Stimulated activated CD4-positive, alpha-beta T cell treated with anti-CD3 and anti-CD28 coated beads, Interleukin-2, amount 100 ng/mL, for 4 hours (primary cell): ENCODE measurements around the gene SHC2.
"Not testable (repeated sequence)": the region's sequence is repeated elsewhere in the genome, so short reads cannot be mapped to it uniquely, and the experiment has no call there.

Experiments used
- DNase-seq: peaks from one replicate; pipeline ENCODE4 v3.0.0-alpha.2; 2020; ENCODE audit warnings: low read depth

The SHC2 gene

GRCh38 chr19:406971-407510, 53.8 kb downstream of the SHC2 start:
- DNase-seq: no peak

GRCh38 chr19:406135-406781, 54.6 kb downstream of the SHC2 start:
- DNase-seq: no peak

GRCh38 chr19:405121-405965, 55.5 kb downstream of the SHC2 start:
- no peak for DNase-seq

DNA sequence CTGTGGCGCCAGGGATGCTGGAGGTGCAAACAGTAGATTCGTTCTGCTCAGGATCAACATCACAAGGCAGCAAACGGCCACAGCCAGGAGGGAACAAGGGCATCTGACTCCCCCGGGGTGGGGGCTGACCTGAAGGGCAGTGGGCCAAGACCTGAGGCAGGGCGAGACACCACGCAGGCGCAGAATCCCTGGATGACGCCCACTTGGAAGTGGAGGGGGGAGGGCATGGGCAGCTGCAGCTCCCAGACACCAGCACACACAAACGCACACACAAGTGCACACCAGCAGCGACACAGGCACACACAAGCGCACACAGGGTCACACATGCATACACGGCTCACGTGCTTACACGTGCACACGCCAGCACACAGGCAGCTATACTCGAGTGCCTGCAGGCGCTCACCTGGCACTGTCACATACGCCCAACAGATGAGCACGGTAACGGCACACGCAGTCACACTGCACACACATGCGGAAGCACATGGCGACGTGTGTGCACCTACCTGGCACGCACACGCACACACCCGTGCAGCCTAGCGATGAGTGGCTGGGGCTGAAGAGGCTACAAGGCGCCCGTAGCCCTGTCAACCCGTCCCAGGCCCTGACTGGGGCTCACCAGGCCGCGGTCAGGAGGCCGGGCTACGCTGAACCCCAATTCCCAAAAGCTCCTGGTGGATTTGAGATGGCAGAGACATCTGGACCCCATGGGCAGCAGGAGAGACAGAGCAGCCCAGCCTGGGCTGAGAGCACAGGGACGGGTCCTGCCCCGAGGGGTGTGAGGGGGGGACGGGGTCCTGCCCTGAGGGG, 57.4 kb downstream of the SHC2 start:
- no peak for DNase-seq

DNA sequence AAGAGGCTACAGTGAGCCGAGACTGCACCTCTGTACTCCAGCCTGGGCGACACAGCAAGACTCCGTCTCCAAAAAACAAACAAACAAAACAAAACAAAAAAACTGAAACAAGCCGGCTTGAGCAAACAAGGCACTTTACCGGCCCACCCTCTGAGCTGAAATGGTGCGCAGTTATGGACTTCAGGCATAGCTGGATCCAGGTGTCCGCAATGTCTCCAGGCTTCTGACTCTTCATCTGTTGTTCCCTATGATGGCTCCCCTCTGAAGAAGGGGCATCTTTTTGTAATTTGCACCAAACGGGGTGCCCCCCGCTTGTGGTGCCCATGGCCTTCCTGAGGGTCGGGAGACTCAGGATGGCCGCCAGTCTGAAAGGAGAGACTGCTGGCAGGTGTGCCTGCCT, 58.0 kb downstream of the SHC2 start:
- no peak for DNase-seq

DNA sequence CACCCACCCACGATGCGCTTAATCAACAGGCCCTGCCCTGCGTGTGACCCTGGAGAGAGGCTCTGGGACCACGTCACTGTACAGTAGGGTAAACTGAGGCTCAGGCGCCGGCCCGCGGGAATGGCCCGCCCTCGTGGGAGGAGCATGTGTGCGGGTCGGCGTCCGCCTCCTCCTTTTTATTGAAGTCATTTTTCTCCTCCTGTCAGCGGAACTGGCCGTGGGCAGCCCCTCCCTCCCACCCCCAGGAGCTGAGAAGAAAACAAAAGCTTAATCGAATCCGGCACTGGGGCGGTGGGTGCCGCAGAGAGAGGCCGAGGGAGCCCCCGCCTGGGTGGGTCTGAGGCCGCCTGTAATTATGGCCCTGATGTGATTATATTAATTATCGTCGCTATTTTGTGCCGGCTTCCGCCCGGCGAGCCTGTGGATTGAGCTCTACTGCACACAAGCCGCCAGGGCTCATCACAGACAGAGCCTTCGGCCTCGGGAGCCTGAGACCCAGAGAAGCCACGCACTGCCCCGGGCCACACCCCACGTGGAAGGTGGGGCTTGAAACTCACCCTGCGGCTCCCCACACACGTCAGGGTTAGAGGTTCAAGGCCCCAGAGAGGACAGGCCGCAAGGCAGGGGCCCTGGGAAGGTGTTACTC, 58.8 kb downstream of the SHC2 start:
- DNase-seq: no peak

DNA sequence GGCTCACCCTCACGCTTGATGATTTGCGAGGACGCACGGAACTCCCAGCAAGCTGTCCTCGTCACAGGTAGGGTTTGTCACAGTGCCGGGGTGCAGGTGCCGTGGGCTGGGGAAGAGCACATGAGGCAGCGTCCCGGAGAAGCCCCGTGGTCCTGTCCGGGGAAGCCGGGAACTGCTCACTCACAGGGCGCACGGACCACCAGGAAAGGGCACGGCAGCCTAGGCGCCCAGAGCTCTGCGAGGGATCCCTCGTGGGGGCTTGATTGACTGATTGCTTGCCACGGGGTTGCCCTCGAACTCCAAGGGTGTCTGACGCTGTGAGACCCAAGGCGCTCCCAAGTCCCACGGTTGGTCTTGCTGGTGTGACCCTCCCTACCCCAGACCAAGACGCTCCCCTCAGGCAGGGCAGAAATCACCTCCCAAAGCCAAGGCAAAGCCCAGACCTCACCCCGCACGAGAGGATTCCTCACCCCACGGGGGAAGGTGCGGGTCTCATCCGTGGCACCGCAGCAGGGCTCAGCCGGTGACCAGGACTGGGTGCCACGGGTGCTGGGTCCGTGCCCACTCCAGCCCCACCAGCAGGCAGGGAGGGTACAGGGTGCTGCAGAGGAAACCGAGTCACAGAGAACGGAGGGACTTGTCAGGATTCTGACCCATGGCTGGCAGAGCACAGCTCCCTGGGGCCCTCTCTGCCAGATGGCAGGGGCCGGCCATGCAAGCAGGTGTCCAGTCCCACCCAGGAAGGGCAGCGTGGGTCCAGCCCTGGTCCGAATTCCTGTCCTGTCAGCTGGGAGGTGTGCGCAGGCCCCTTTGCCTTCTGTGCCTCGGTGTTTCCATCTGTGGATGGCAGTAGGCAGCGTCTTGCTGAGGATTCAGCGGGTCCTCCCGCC, 59.6 kb downstream of the SHC2 start:
- DNase-seq: no peak

- no peak for DNase-seq
These were observed 61.5 kb downstream of the SHC2 start for GRCh38 chr19:399370-399769.

DNA sequence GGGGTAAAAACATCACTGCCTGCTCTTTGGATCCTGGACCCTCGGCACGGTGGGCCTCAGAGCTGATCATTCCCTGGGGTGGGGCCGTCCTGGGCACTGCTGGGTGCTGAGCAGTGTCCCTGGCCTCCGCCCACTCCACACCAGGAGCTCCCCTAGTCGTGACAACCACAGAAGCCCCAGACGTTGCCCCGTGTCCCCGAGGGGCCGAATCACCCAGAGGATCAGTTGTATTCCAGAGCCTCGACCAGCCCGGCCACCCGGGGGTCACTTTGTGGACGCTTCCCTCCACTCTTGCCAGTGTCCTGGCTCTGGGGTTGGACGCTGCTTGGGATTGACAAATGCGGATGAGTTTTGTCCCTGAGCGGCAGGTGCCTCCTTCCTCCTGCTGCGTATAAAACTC, 62.1 kb downstream of the SHC2 start:
- no peak for DNase-seq

DNA sequence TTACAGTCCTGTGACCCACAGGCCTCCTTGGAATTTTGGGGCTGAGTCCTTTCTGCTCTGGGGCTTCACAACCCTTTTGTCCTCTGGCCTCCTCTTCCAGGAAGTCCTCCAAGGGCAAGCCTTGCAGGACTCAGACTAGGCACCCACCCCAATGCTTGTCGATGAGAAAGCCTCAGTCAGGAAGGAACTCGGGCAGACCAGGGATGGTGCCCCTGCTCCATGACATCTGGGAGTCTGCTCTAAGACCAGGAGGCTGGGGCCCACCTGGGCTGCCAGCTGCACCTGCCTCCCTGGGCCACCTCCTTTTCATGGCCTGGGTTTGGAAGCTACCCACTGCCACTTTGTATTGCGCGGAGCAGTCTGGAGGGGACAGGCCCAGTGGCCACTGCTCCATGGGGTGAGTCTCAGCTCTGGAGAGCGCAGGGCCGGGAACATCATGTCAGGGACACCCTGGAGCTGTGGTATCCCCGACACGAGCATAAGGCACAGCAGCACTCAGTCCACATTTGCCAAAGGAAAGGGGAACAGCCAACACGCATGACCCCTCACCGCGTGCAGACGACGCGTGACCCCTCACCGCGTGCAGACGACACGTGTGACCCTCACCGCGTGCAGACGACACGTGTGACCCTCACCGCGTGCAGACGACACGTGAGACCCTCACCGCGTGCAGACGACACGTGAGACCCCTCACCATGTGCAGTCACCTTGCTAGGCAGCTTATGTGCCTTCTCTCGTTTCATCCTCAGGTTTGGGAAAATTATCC, 62.7 kb downstream of the SHC2 start:
- DNase-seq: no peak

GRCh38 chr19:397321-397720, 63.5 kb downstream of the SHC2 start:
- no peak for DNase-seq

DNA sequence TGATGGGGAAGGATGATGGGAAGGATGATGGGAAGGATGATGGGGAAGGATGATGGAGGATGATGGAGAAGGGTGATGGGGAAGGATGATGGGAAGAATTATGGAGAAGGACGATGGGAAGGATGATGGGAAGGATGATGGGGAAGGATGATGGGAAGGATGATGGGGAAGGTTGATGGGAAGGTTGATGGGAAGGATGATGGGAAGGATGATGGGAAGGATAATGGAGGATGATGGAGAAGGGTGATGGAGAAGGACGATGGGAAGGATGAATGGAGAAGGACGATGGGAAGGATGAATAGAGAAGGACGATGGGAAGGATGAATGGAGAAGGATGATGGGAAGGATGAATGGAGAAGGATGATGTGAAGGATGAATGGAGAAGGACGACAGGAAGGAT, 65.4 kb downstream of the SHC2 start:
- DNase-seq: no peak

GRCh38 chr19:394857-395256, 66.0 kb downstream of the SHC2 start:
- not testable (repeated sequence) for DNase-seq

DNA sequence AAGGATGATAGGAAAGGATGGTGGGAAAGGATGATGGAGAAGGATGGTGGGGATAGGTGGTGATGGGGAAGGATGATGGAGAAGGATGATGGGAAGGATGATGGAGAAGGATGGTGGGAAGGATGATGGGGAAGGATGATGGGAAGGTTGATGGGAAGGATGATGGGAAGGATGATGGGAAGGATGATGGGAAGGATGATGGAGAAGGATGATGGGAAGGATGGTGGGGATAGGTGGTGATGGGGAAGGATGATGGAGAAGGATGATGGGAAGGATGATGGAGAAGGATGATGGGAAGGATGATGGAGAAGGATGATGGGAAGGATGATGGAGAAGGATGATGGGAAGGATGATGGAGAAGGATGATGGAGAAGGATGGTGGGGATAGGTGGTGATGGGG, 67.3 kb downstream of the SHC2 start:
- not testable (repeated sequence) for DNase-seq

- DNase-seq: no peak
These were observed 68.4 kb downstream of the SHC2 start for GRCh38 chr19:392375-392970.

DNA sequence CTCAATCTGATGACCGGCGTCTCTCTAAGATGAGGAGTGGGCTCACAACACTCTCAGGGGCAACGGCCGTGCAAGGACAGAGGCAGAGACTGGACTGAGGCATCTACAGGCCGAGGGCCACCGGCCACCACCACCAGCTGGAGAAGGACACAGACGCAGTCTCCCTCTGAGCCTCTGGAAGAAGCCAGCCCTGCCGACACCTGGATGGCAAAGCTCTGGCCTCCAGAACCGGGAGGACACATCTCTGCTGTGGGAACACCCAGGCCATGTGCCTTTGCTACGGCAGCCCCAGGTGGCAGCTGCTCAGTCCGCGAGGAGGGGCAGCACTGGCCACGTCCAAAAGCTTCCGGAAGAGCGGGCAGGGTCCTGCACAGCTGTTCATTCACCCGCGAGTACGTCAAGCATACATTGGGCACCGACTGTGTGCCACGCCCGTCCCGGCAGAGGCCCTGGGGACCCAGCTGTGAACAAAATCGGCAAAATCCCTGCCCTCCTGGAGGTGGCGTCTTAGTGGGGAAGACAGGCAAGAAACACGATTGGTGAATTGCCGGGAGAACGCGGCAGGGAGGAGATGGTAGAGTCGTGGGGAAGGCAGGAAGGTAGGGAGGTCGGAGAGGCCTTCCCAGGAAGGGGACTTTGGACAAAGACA, 69.0 kb downstream of the SHC2 start:
- no peak for DNase-seq

- DNase-seq: no peak
These were observed 69.7 kb downstream of the SHC2 start for GRCh38 chr19:391207-391557.

- no peak for DNase-seq
These were observed 70.2 kb downstream of the SHC2 start for GRCh38 chr19:390386-391206.

- no peak for DNase-seq
These were observed 70.9 kb downstream of the SHC2 start for GRCh38 chr19:389935-390289.
